ENCODE data around the gene IFNA5.

IFNA5 gene

GRCh38 chr9:21305213-21305612 is at the start of gene IFNA5:
IFNA5 (minus strand) TSS chr9:21305313; CDS start chr9:21305256, 57 bp downstream.
- no peak within 1 kb of the TSS for H3K9ac ChIP-seq (ENCODE audit: low read length)
- no peaks in the 10 kb centered on the region for H3K36me3 ChIP-seq (ENCODE audit: control insufficient read depth, insufficient read depth, low read length)
- H3K4me3 ChIP-seq (ENCODE audit: low read length) = no peak within 1 kb of the TSS
- no peaks in the 10 kb centered on the region for H3K4me1 ChIP-seq (ENCODE audit: control insufficient read depth, insufficient read depth, low read length)
- no peaks in the 10 kb centered on the region for H3K27me3 ChIP-seq (ENCODE audit: control insufficient read depth, insufficient read depth, low read length)
- H3K27ac ChIP-seq (ENCODE audit: low read depth, low read length) = no peak within 1 kb of the TSS

DNA sequence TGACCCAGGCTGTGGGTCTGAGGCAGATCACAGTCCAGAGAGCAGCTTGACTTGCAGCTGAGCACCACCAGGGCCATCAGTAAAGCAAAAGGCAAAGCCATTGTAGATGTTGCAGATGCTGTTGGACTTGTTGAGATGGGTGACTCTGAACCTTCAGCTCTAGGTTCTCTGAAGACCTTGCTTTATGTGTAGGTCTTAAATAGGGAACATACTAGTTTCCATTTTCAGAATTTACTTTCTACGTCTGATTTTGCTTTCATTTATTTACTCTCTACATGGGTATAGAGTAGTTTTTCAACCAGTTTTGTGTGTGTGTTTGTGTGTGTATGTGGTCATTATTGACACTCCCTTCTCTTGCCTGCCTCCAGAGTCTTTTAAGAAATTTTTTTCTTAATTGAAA is 45.7 kb upstream of the IFNA5 start, which contains the start of gene IFNA6:
Gene IFNA6 (minus strand): TSS at position 101 of the 400 bp plus-strand sequence. CDS start 0 bp downstream, at position 101.
- H3K27ac ChIP-seq (ENCODE audit: low read depth, low read length) = no peak within 1 kb of the TSS
- no peak within 1 kb of the TSS for H3K9ac ChIP-seq (ENCODE audit: low read length)
- no peaks in the 10 kb centered on the region for H3K4me1 ChIP-seq (ENCODE audit: control insufficient read depth, insufficient read depth, low read length)
- H3K4me3 ChIP-seq (ENCODE audit: low read length) = no peak within 1 kb of the TSS
- no peaks in the 10 kb centered on the region for H3K36me3 ChIP-seq (ENCODE audit: control insufficient read depth, insufficient read depth, low read length)
- no peaks in the 10 kb centered on the region for H3K27me3 ChIP-seq (ENCODE audit: control insufficient read depth, insufficient read depth, low read length)

GRCh38 chr9:21348430-21348970 is 43.4 kb upstream of the IFNA5 start:
- H3K27ac ChIP-seq (ENCODE audit: low read depth, low read length) = no peak overlapping the region
- H3K9ac ChIP-seq (ENCODE audit: low read length) = no peak overlapping the region
- H3K4me3 ChIP-seq (ENCODE audit: low read length) = no peak overlapping the region
- H3K36me3 ChIP-seq (ENCODE audit: control insufficient read depth, insufficient read depth, low read length) = no peaks in the 10 kb centered on the region
- no peaks in the 10 kb centered on the region for H3K4me1 ChIP-seq (ENCODE audit: control insufficient read depth, insufficient read depth, low read length)
- H3K27me3 ChIP-seq (ENCODE audit: control insufficient read depth, insufficient read depth, low read length) = no peaks in the 10 kb centered on the region

- Histone ChIP-seq H3K27ac (ENCODE audit: low read depth, low read length) (no peak overlapping the region), H3K4me3 (ENCODE audit: low read length) (no peak overlapping the region), H3K36me3 (ENCODE audit: control insufficient read depth, insufficient read depth, low read length) (no peaks in the 10 kb centered on the region), H3K4me1 (ENCODE audit: control insufficient read depth, insufficient read depth, low read length) (no peaks in the 10 kb centered on the region), H3K9ac (ENCODE audit: low read length) (no peak overlapping the region), H3K27me3 (ENCODE audit: control insufficient read depth, insufficient read depth, low read length) (no peaks in the 10 kb centered on the region)
Measured at GRCh38 chr9:21340735-21341134, 35.6 kb upstream of the IFNA5 start.

DNA sequence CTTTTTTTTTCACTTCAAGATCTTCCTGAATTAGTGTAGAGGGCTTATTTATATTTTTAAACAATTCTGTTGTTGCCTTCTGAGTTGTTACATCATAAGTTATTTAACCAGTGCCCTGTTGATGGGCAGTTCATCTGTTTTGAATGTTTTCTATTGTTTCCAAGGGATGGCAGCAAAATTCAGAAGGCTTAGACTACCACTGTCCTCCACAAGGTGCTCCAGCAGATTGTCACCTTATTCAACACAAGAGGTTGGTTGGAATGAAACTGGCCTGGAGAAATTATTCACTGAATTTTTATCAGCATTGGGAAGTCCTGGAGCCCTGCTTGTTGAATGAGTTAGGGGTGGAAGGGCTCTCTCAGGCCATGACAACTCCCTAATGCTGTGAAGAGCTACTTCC is 31.3 kb upstream of the IFNA5 start:
- H3K27me3 ChIP-seq (ENCODE audit: control insufficient read depth, insufficient read depth, low read length) = no peaks in the 10 kb centered on the region
- H3K4me1 ChIP-seq (ENCODE audit: control insufficient read depth, insufficient read depth, low read length) = peaks cover 18% of the 10 kb centered on the region
- H3K36me3 ChIP-seq (ENCODE audit: control insufficient read depth, insufficient read depth, low read length) = peaks cover 5% of the 10 kb centered on the region
- H3K4me3 ChIP-seq (ENCODE audit: low read length) = no peak overlapping the region
- no peak overlapping the region for H3K9ac ChIP-seq (ENCODE audit: low read length)
- H3K27ac ChIP-seq (ENCODE audit: low read depth, low read length) = no peak overlapping the region

GRCh38 chr9:21334701-21335632 is 29.9 kb upstream of the IFNA5 start, which contains the start of gene KLHL9:
KLHL9 (minus strand) TSS chr9:21335404; CDS start chr9:21334859, 545 bp downstream.
- peaks cover 5% of the 10 kb centered on the region for H3K36me3 ChIP-seq (ENCODE audit: control insufficient read depth, insufficient read depth, low read length)

DNA sequence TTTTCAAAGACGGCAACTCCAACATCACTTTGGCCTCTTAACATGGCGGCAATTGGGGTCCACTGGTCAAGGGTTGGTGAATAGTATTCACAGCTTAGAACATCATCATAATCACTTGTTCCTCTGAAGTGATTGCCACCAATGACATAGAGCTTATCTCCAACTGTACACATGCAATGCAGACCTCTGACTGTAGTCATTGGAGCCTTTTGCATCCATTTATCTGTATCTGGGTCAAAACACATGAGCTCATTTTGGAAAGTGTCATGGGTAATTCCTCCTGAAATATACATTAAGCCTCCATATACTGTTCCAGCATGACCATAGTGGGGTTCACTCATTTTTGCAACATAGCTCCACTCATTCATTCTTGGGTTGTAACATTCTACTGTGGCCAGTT is 28.1 kb upstream of the IFNA5 start:
- H3K27me3 ChIP-seq (ENCODE audit: control insufficient read depth, insufficient read depth, low read length) = no peaks in the 10 kb centered on the region
- H3K9ac ChIP-seq (ENCODE audit: low read length) = no peak overlapping the region
- peak overlapping the region; percentile 100 for H3K4me3 ChIP-seq (ENCODE audit: low read length)
- H3K27ac ChIP-seq (ENCODE audit: low read depth, low read length) = no peak overlapping the region
- H3K4me1 ChIP-seq (ENCODE audit: control insufficient read depth, insufficient read depth, low read length) = peaks cover 21% of the 10 kb centered on the region
- peaks cover 5% of the 10 kb centered on the region for H3K36me3 ChIP-seq (ENCODE audit: control insufficient read depth, insufficient read depth, low read length)

More at GRCh38 chr9:21334701-21335632, 29.9 kb upstream of the IFNA5 start, which contains the start of gene KLHL9:
- Histone ChIP-seq H3K27me3 (ENCODE audit: control insufficient read depth, insufficient read depth, low read length) (no peaks in the 10 kb centered on the region), H3K9ac (ENCODE audit: low read length) (peak within 1 kb of the TSS; percentile 100), H3K4me1 (ENCODE audit: control insufficient read depth, insufficient read depth, low read length) (peaks cover 18% of the 10 kb centered on the region), H3K27ac (ENCODE audit: low read depth, low read length) (peak within 1 kb of the TSS; percentile 95), H3K4me3 (ENCODE audit: low read length) (peak within 1 kb of the TSS; percentile 100)

DNA sequence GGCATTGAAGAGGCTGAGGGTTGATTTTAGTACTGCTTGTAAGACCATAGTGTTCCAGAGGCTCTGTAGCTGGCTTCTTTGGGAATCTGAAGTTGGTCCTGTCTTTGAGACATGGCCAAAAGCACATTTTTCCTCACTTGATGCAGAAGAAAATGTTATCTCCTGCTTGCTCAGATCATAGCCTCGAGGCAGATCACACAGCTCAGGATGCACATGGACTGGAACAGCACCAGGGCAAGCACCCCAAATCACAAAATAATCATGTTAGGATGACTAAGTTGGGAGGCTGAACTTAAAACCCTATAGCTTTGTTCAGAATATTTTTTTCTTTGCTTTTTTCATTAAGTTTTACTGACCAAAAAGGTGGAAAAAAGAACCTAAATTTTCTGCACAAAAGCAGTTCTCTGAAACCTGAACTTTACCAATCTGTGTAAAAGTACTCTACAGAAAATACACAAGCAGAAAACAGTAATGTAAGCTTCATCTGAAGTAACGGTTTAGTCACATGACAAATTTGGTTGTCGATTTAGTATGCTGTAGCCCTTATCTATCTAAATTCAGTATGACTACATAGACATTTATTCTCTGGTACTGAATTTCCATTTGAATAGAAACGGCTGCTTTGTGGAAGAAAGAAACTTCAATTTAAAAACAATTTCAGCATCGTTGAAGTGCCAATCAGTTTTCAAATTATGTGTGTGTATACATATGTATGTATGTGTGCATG is 26.7 kb upstream of the IFNA5 start:
- Histone ChIP-seq H3K9ac (ENCODE audit: low read length) (no peak overlapping the region), H3K36me3 (ENCODE audit: control insufficient read depth, insufficient read depth, low read length) (peaks cover 5% of the 10 kb centered on the region), H3K4me3 (ENCODE audit: low read length) (no peak overlapping the region), H3K4me1 (ENCODE audit: control insufficient read depth, insufficient read depth, low read length) (peaks cover 22% of the 10 kb centered on the region), H3K27me3 (ENCODE audit: control insufficient read depth, insufficient read depth, low read length) (no peaks in the 10 kb centered on the region), H3K27ac (ENCODE audit: low read depth, low read length) (no peak overlapping the region)

- no peaks in the 10 kb centered on the region for H3K27me3 ChIP-seq (ENCODE audit: control insufficient read depth, insufficient read depth, low read length)
- no peak overlapping the region for H3K9ac ChIP-seq (ENCODE audit: low read length)
- no peak overlapping the region for H3K27ac ChIP-seq (ENCODE audit: low read depth, low read length)
- H3K4me3 ChIP-seq (ENCODE audit: low read length) = no peak overlapping the region
- peaks cover 4% of the 10 kb centered on the region for H3K36me3 ChIP-seq (ENCODE audit: control insufficient read depth, insufficient read depth, low read length)
- peaks cover 8% of the 10 kb centered on the region for H3K4me1 ChIP-seq (ENCODE audit: control insufficient read depth, insufficient read depth, low read length)
Measured at GRCh38 chr9:21326526-21327139, 21.5 kb upstream of the IFNA5 start.

- Histone ChIP-seq H3K4me3 (ENCODE audit: low read length) (no peak overlapping the region), H3K36me3 (ENCODE audit: control insufficient read depth, insufficient read depth, low read length) (peaks cover 4% of the 10 kb centered on the region), H3K4me1 (ENCODE audit: control insufficient read depth, insufficient read depth, low read length) (peaks cover 7% of the 10 kb centered on the region), H3K9ac (ENCODE audit: low read length) (no peak overlapping the region), H3K27ac (ENCODE audit: low read depth, low read length) (no peak overlapping the region), H3K27me3 (ENCODE audit: control insufficient read depth, insufficient read depth, low read length) (no peaks in the 10 kb centered on the region)
Measured at GRCh38 chr9:21324047-21324446, 18.9 kb upstream of the IFNA5 start.

DNA sequence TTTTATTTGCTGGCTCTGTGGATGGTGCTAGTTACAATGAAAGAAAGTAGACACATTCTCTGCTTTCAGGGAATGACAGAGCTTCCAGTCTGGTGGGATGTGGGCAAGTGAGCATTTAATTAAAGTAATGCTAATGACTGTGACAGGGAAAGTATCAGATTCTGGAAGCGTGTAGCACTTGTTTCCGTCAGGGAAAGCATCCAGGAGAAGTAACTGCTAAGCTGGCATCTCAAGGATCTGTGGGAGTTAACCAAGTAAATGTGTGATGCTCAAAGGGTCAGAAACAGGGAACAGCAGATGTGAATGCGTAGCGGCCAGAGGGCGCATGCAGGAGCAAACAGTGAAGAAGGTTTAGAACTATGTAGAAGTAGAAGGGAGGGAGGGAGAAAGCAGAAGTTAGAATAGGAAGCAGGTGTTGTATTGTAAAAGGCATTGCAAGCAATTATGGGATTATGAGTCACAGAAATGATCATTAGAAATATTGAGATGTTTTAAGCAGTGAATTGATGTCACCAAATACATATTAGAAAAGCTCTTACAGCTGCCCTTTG is 17.9 kb upstream of the IFNA5 start:
- Histone ChIP-seq H3K9ac (ENCODE audit: low read length) (no peak overlapping the region), H3K4me3 (ENCODE audit: low read length) (no peak overlapping the region), H3K4me1 (ENCODE audit: control insufficient read depth, insufficient read depth, low read length) (peaks cover 4% of the 10 kb centered on the region), H3K27ac (ENCODE audit: low read depth, low read length) (no peak overlapping the region), H3K36me3 (ENCODE audit: control insufficient read depth, insufficient read depth, low read length) (peaks cover 4% of the 10 kb centered on the region), H3K27me3 (ENCODE audit: control insufficient read depth, insufficient read depth, low read length) (no peaks in the 10 kb centered on the region)

Measured in rectal smooth muscle tissue (tissue), 1 donor.